ENCODE data around the gene PPP1R14D. TPM values are rescaled to one million over a fixed set of nuclear protein-coding genes. Genes with fewer than 3 reads are reported as not detected.

Gene PPP1R14D
- total and polyA plus RNA-seq, 2 of the 8 experiments (the other 6 are each of a cell fraction or from before 2014, with no cell fraction given), result not detected

- Histone ChIP-seq H3K27me3 (replicated peaks in 1 of 4; ENCODE audit: control insufficient read depth in 3 of 4, extremely low read depth in 1 of 4, insufficient read depth in 3 of 4, low read length in 3 of 4) (no peaks in the 10 kb centered on the region), H2BK5ac (ENCODE audit: low read depth, low read length) (no peak overlapping the region), H3K4ac (replicated peaks; ENCODE audit: insufficient read length, low read depth, low read length) (no peak overlapping the region), H4K8ac (ENCODE audit: extremely low read depth, insufficient read depth, low read length) (no peak overlapping the region), H3K56ac (replicated peaks; ENCODE audit: insufficient read length, low read depth, low read length) (no peak overlapping the region), H2AK5ac (ENCODE audit: low read depth, low read length) (no peak overlapping the region), H3K4me3 (ENCODE audit: extremely low read depth in 1 of 4, insufficient read depth in 2 of 4, low read depth in 3 of 4, low read length in 4 of 4) (no peak overlapping the region), H2BK20ac (ENCODE audit: low read length) (no peak overlapping the region), H2BK15ac (ENCODE audit: low read length) (no peak overlapping the region), H3K9me3 (ENCODE audit: insufficient read depth in 2 of 2, low read depth in 1 of 2, low read length in 1 of 2) (no peaks in the 10 kb centered on the region), H3K23me2 (ENCODE audit: low read depth, low read length) (no peaks in the 10 kb centered on the region; the same call in 1 of the 2 replicates), H3K4me2 (ENCODE audit: insufficient read depth in 1 of 2, low read depth in 2 of 2, low read length in 2 of 2) (no peak overlapping the region), H4K20me1 (replicated peaks in 1 of 2; ENCODE audit: control insufficient read depth in 1 of 2, insufficient read depth in 2 of 2, low read length in 2 of 2) (peaks cover 2 to 7% of the 10 kb centered on the region in 2 experiments), H2BK12ac (ENCODE audit: low read depth, low read length) (no peak overlapping the region), H3K79me1 (ENCODE audit: low read depth, low read length) (peaks cover 4% of the 10 kb centered on the region), H3K36me3 (ENCODE audit: control insufficient read depth in 2 of 4, insufficient read depth in 4 of 4, low read length in 3 of 4) (no peaks in the 10 kb centered on the region; a peak in 1 of 8 replicates), H3K18ac (ENCODE audit: extremely low read depth, low read length) (no peak overlapping the region), H3K79me2 (ENCODE audit: control insufficient read depth in 1 of 2, insufficient read depth in 2 of 2, low read length in 2 of 2) (peaks cover 0 to 19% of the 10 kb centered on the region in 2 experiments; a peak in 3 of 4 replicates), H2AFZ (ENCODE audit: low read length) (no peak overlapping the region), H3K14ac (ENCODE audit: insufficient read length) (no peak overlapping the region), H4K91ac (replicated peaks; ENCODE audit: insufficient read length, low read length) (no peak overlapping the region), H3K27ac (ENCODE audit: low read depth, low read length) (no peak overlapping the region), H3K4me1 (replicated peaks in 1 of 4; ENCODE audit: control insufficient read depth in 3 of 4, insufficient read depth in 4 of 4, low read length in 3 of 4) (peaks cover 19 to 35% (median 20%) of the 10 kb centered on the region in 4 experiments), H2BK120ac (replicated peaks; ENCODE audit: low read depth, low read length) (no peak overlapping the region), H3K23ac (ENCODE audit: insufficient read length) (no peak overlapping the region), H3K9ac (replicated peaks in 1 of 4; ENCODE audit: extremely low read depth in 1 of 4, low read depth in 3 of 4, low read length in 3 of 4) (no peak overlapping the region), H4K5ac (ENCODE audit: insufficient read length, low read depth, low read length) (no peak overlapping the region)
- WGBS, 2 experiments (ENCODE audit: extremely low coverage in 1 of 2, insufficient coverage in 1 of 2, insufficient read length in 1 of 2, insufficient replicate concordance in 2 of 2, low coverage in 1 of 2, low lambda C conversion rate in 2 of 2, missing lambda C conversion rate in 1 of 2), result 88% methylated on average over 8 of the region's 8 CpGs; no CpG with 5 or more reads in 1 of the 2 experiments
- ChIA-PET POLR2A (ENCODE audit: partially characterized antibody) (interaction anchor here (0.9 to 2.4 kb wide), 4 partner anchors 11 to 54 kb away, joined by 3 to 7 read pairs (median 4); partner anchors contain the start of genes GCHFR and SPINT1), CTCF (ENCODE audit: partially characterized antibody) (interaction anchor here (0.6 to 12.9 kb wide), 8 partner anchors 17 to 104 kb away, joined by 3 to 184 read pairs (median 6); partner anchors contain the start of genes C15orf62, DNAJC17, GCHFR and VPS18)
- DNase-seq (ENCODE audit: low read depth in 1 of 2, low spot score in 2 of 2) (no peak), FAIRE-seq (no peak)
- no peak for TF ChIP-seq KDM5A (IDR thresholded peaks at IDR 0.05; ENCODE audit: low read length)
- TF ChIP-seq KDM1A (IDR thresholded peaks at IDR 0.05; ENCODE audit: borderline replicate concordance, low read length), result no peak
- TF ChIP-seq SP1 (IDR thresholded peaks at IDR 0.05; ENCODE audit: low read depth, low read length), result no peak
- TF ChIP-seq ZNF274 (IDR thresholded peaks at IDR 0.05; ENCODE audit: borderline replicate concordance, extremely low read depth, low read length), result no peak
- TF ChIP-seq USF2 (IDR thresholded peaks at IDR 0.05; ENCODE audit: low read length), result no peak
- no peak for TF ChIP-seq RBBP5 (IDR thresholded peaks at IDR 0.05; ENCODE audit: borderline replicate concordance, low read depth, low read length)
- TF ChIP-seq SP2 (IDR thresholded peaks at IDR 0.05; ENCODE audit: low read length), result no peak
- no peak for TF ChIP-seq ASH2L (IDR thresholded peaks at IDR 0.05; ENCODE audit: low read length)
- no peak for TF ChIP-seq CEBPB (IDR thresholded peaks at IDR 0.05; ENCODE audit: low read depth, low read length)
- no peak for TF ChIP-seq JUN (IDR thresholded peaks at IDR 0.05; ENCODE audit: low read depth, low read length)
- no peak for TF ChIP-seq BRCA1 (IDR thresholded peaks at IDR 0.05; ENCODE audit: low read depth, low read length)
- TF ChIP-seq SRF (IDR thresholded peaks at IDR 0.05; ENCODE audit: low read depth, low read length), result no peak
- no peak for TF ChIP-seq EGR1 (IDR thresholded peaks at IDR 0.05; ENCODE audit: borderline replicate concordance, low read depth, low read length)
- TF ChIP-seq BCL11A (IDR thresholded peaks at IDR 0.05; ENCODE audit: low read depth in 2 of 2, low read length in 2 of 2), result no peak
Measured at GRCh38 chr15:40789999-40790398, 38.5 kb downstream of the PPP1R14D start.
